ENCODE data around the gene LMF1. TPM values are rescaled to one million over a fixed set of nuclear protein-coding genes. Genes with fewer than 3 reads are reported as not detected.

The LMF1 gene
- total and polyA plus RNA-seq, 8 donors, result 7.6 to 121 (median 15.8) TPM

DNA sequence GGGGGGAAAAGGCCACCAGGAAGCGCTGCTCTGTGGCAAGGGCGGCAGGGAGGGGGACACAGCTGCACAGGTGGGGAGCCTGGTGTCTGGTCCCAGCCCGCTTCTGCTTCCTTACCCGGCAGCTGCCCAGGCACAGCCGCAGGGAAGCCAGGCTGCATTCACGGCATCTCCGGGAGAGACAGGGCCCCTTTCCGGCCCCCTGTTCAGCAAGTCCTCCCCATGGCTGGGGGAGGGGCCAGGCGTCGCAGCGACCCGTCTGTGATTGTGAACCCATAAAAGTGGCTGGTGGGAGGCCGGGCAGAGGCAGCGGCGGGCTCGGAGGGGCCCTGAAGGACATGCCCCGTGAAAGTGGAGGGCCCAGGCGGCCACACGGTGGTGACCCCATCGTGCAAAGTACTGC lies 39.5 kb upstream of the LMF1 start:
- peaks cover 2 to 51% (median 26%) of the 10 kb centered on the region in 3 donors for H3K27me3 ChIP-seq
- TF ChIP-seq POLR2A (IDR thresholded peaks at IDR 0.05) (no peak), EP300 (IDR thresholded peaks at IDR 0.05) (no peak), CTCF (IDR thresholded peaks at IDR 0.05) (no peak)
- no peak overlapping the region for H3K27ac ChIP-seq
- H3K9me3 ChIP-seq, result no peaks in the 10 kb centered on the region
- 37 to 53% (median 39%) methylated on average over 12 to 20 of the region's 20 CpGs for WGBS, 5 donors
- intact Hi-C loops (cut with DNase I; ENCODE audit: low total_unique reads), result no loop called here
- H3K4me3 ChIP-seq, result no peak overlapping the region
- no peaks in the 10 kb centered on the region for H3K4me1 ChIP-seq
- no peaks in the 10 kb centered on the region for H3K36me3 ChIP-seq
- peak in 1 of 2 donors; percentile 41 for DNase-seq

DNA sequence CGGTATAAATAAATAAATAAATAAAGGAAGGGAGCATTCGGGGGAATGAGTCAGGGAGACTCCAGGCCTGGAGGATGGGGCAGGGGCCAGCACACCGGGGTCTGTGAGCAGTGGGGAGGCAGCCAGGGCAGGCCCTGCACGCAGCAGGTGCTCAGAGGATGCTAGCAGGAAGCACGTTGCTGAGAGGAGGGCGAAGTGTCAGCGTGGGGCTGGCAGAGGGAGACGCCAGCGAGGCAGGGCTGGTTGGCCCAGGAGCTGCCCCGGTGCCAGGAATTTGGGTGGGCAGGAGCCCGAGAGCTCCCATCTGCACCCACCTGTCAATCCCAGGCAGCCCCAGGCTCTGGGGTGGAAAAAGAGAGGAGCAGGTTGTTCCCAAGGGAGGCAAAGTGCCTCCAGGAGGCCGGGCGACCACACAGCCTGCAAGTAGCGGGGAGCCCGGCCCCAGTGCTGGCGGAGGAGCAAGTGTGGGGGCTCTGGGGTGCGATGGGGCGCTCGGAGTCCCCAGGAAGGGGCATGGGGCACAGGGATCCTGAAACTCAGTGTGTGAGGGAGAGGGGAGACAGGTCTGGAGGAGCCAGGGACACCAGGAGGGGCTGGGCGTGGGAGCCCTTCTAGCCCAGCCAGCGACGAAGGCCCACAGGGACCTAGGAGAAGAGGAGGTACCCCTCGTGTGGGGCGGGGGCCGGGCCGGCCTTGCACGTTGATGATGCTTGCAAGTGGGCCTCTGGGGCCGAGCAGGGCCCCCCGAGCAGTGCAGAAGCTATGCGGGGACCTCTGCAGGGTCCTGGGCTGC lies 38.8 kb upstream of the LMF1 start:
- Histone ChIP-seq H3K4me1 (no peaks in the 10 kb centered on the region), H3K4me3 (no peak overlapping the region), H3K27ac (no peak overlapping the region), H3K9me3 (no peaks in the 10 kb centered on the region), H3K27me3 (peaks cover 2 to 51% (median 26%) of the 10 kb centered on the region in 3 donors), H3K36me3 (no peaks in the 10 kb centered on the region)
- no peak for DNase-seq
- WGBS, 5 donors, result 68 to 76% (median 73%) methylated on average over 24 to 30 of the region's 30 CpGs
- intact Hi-C loops (cut with DNase I; ENCODE audit: low total_unique reads), result no loop called here
- no peak for TF ChIP-seq EP300 (IDR thresholded peaks at IDR 0.05)

- 82 to 93% (median 88%) methylated on average over 3 to 14 of the region's 14 CpGs for WGBS, 5 donors
- H3K4me3 ChIP-seq, result no peak overlapping the region
- intact Hi-C loops (cut with DNase I; ENCODE audit: low total_unique reads), result no loop called here
- H3K27ac ChIP-seq, result no peak overlapping the region
- H3K36me3 ChIP-seq, result no peaks in the 10 kb centered on the region
- H3K27me3 ChIP-seq, result peaks cover 2 to 57% (median 29%) of the 10 kb centered on the region in 3 donors
- peaks cover 0 to 8% (median 2%) of the 10 kb centered on the region in 4 donors for H3K4me1 ChIP-seq
- no peak for DNase-seq
- no peaks in the 10 kb centered on the region for H3K9me3 ChIP-seq
- TF ChIP-seq POLR2AphosphoS5 (IDR thresholded peaks at IDR 0.05) (no peak), EP300 (IDR thresholded peaks at IDR 0.05) (no peak), POLR2A (IDR thresholded peaks at IDR 0.05) (no peak), CTCF (IDR thresholded peaks at IDR 0.05) (no peak)
Measured at GRCh38 chr16:1008085-1008484, 37.3 kb upstream of the LMF1 start.

- H3K9me3 ChIP-seq, result no peaks in the 10 kb centered on the region
- H3K4me3 ChIP-seq, result no peak overlapping the region
- 43 to 58% (median 45%) methylated on average over 7 to 16 of the region's 16 CpGs for WGBS, 5 donors
- H3K27ac ChIP-seq, result no peak overlapping the region
- TF ChIP-seq POLR2AphosphoS5 (IDR thresholded peaks at IDR 0.05) (no peak), POLR2A (IDR thresholded peaks at IDR 0.05) (no peak), EP300 (IDR thresholded peaks at IDR 0.05) (no peak), CTCF (IDR thresholded peaks at IDR 0.05) (no peak)
- peak in 1 of 2 donors; percentile 55 for DNase-seq
- H3K27me3 ChIP-seq, result peaks cover 2 to 56% (median 29%) of the 10 kb centered on the region in 3 donors
- no peaks in the 10 kb centered on the region for H3K36me3 ChIP-seq
- intact Hi-C loops (cut with DNase I; ENCODE audit: low total_unique reads), result no loop called here
- peaks cover 0 to 15% (median 9%) of the 10 kb centered on the region in 4 donors for H3K4me1 ChIP-seq
Measured at GRCh38 chr16:1007284-1007850, 36.6 kb upstream of the LMF1 start.

GRCh38 chr16:1006781-1007180 lies 36.0 kb upstream of the LMF1 start:
- no peaks in the 10 kb centered on the region for H3K9me3 ChIP-seq
- no peaks in the 10 kb centered on the region for H3K36me3 ChIP-seq
- intact Hi-C loops (cut with DNase I; ENCODE audit: low total_unique reads), result no loop called here
- H3K4me1 ChIP-seq, result peaks cover 0 to 15% (median 9%) of the 10 kb centered on the region in 4 donors
- peaks cover 2 to 54% (median 29%) of the 10 kb centered on the region in 3 donors for H3K27me3 ChIP-seq
- TF ChIP-seq EP300 (IDR thresholded peaks at IDR 0.05) (no peak), POLR2AphosphoS5 (IDR thresholded peaks at IDR 0.05) (no peak), CTCF (IDR thresholded peaks at IDR 0.05) (no peak), POLR2A (IDR thresholded peaks at IDR 0.05) (no peak)
- no peak overlapping the region for H3K4me3 ChIP-seq
- H3K27ac ChIP-seq, result no peak overlapping the region
- no peak for DNase-seq
- WGBS, 5 donors, result 81 to 91% (median 90%) methylated on average over 18 to 25 of the region's 25 CpGs
